ENCODE measurements around the gene AGBL1.

Gene AGBL1

GRCh38 chr15:86079508-86080266 is at the start of gene AGBL1:
Gene AGBL1, plus strand, starts transcription at chr15:86079871.
- DNase-seq, result no peak

GRCh38 chr15:86034904-86035303 is 44.8 kb upstream of the AGBL1 start:
- no peak for DNase-seq

GRCh38 chr15:86036243-86036642 is 43.4 kb upstream of the AGBL1 start:
- DNase-seq, result no peak

GRCh38 chr15:86038491-86038890 is 41.2 kb upstream of the AGBL1 start:
- no peak for DNase-seq

GRCh38 chr15:86040356-86041033 is 39.2 kb upstream of the AGBL1 start:
- DNase-seq, result no peak

- no peak for DNase-seq
Measured at GRCh38 chr15:86041399-86041798, 38.3 kb upstream of the AGBL1 start.

- no peak for DNase-seq
Measured at GRCh38 chr15:86042226-86042625, 37.4 kb upstream of the AGBL1 start.

GRCh38 chr15:86044981-86045380 is 34.7 kb upstream of the AGBL1 start:
- DNase-seq, result no peak

GRCh38 chr15:86054338-86054737 is 25.3 kb upstream of the AGBL1 start:
- no peak for DNase-seq

- no peak for DNase-seq
Measured at GRCh38 chr15:86055688-86056087, 24.0 kb upstream of the AGBL1 start.

GRCh38 chr15:86059851-86060250 is 19.8 kb upstream of the AGBL1 start:
- DNase-seq, result no peak

GRCh38 chr15:86060674-86061073 is 19.0 kb upstream of the AGBL1 start:
- no peak for DNase-seq

- DNase-seq, result no peak
Measured at GRCh38 chr15:86061581-86061980, 18.1 kb upstream of the AGBL1 start.

GRCh38 chr15:86062646-86063243 is 16.9 kb upstream of the AGBL1 start:
- DNase-seq, result no peak

- DNase-seq, result no peak
Measured at GRCh38 chr15:86063356-86064095, 16.1 kb upstream of the AGBL1 start.

GRCh38 chr15:86064326-86064725 is 15.3 kb upstream of the AGBL1 start:
- DNase-seq, result no peak

GRCh38 chr15:86066174-86066834 is 13.4 kb upstream of the AGBL1 start:
- DNase-seq, result no peak

- no peak for DNase-seq
Measured at GRCh38 chr15:86073281-86073680, 6.4 kb upstream of the AGBL1 start.

GRCh38 chr15:86076468-86076867 is 3.2 kb upstream of the AGBL1 start:
- DNase-seq, result no peak

- DNase-seq, result no peak
Measured at GRCh38 chr15:86077070-86077469, 2.6 kb upstream of the AGBL1 start.

GRCh38 chr15:86080302-86080701 is 631 bp downstream of the AGBL1 start:
- DNase-seq, result no peak

GRCh38 chr15:86082619-86083380 is 3.1 kb downstream of the AGBL1 start:
- no peak for DNase-seq
